Measurements from ENCODE around the gene MTA1. TPM values are rescaled to one million over a fixed set of nuclear protein-coding genes. Genes with fewer than 3 reads are reported as not detected.

MTA1 gene
- total and polyA plus RNA-seq, 11 donors, result 71.8 to 191 (median 109) TPM

GRCh38 chr14:105500726-105501101 lies 81.1 kb downstream of the MTA1 start:
- TF ChIP-seq CTCF (IDR thresholded peaks at IDR 0.05) (no peak), POLR2A (IDR thresholded peaks at IDR 0.05) (no peak)

GRCh38 chr14:105501504-105502291 lies 82.1 kb downstream of the MTA1 start:
- DNase-seq (no peak), ATAC-seq (no peak)
- intact Hi-C loops (cut with DNase I), result no loop called here
- H3K27me3 ChIP-seq, result no peaks in the 10 kb centered on the region
- H3K27ac ChIP-seq, result no peak overlapping the region
- H3K4me3 ChIP-seq, result no peak overlapping the region
- 87 to 89% (median 87%) methylated on average over 13 of the region's 13 CpGs for WGBS, 4 donors
- H3K4me1 ChIP-seq, result no peaks in the 10 kb centered on the region
- no peak for TF ChIP-seq CTCF (IDR thresholded peaks at IDR 0.05)
- TF ChIP-seq POLR2A (IDR thresholded peaks at IDR 0.05), result no peak
- H3K9me3 ChIP-seq, result no peaks in the 10 kb centered on the region
- H3K36me3 ChIP-seq, result peaks cover 0 to 5% (median 0%) of the 10 kb centered on the region in 9 donors

More at GRCh38 chr14:105500726-105501101, 81.1 kb downstream of the MTA1 start:
- Histone ChIP-seq H3K4me3 (no peak overlapping the region), H3K36me3 (peaks cover 0 to 5% (median 0%) of the 10 kb centered on the region in 9 donors), H3K27me3 (no peaks in the 10 kb centered on the region), H3K27ac (no peak overlapping the region), H3K4me1 (peaks cover 0 to 5% (median 0%) of the 10 kb centered on the region in 12 donors), H3K9me3 (no peaks in the 10 kb centered on the region)
- intact Hi-C loops (cut with DNase I), result no loop called here
- ATAC-seq (no peak), DNase-seq (no peak)
- 62 to 72% (median 69%) methylated on average over 10 of the region's 10 CpGs for WGBS, 4 donors

- H3K4me1 ChIP-seq, result no peaks in the 10 kb centered on the region
- TF ChIP-seq POLR2A (IDR thresholded peaks at IDR 0.05), result no peak
- no peak for TF ChIP-seq CTCF (IDR thresholded peaks at IDR 0.05)
- WGBS, 4 donors, result 81 to 85% (median 82%) methylated on average over 18 of the region's 18 CpGs
- intact Hi-C loops (cut with DNase I), result no loop called here
- no peak overlapping the region for H3K27ac ChIP-seq
- H3K36me3 ChIP-seq, result peaks cover 0 to 5% (median 0%) of the 10 kb centered on the region in 9 donors
- DNase-seq, result no peak
- ATAC-seq, result no peak
- H3K27me3 ChIP-seq, result peaks cover 0 to under 1% (median 0%) of the 10 kb centered on the region in 9 donors
- H3K4me3 ChIP-seq, result no peak overlapping the region
- no peaks in the 10 kb centered on the region for H3K9me3 ChIP-seq
These were observed 83.0 kb downstream of the MTA1 start for GRCh38 chr14:105502446-105503295.

- ATAC-seq (no peak), DNase-seq (no peak)
- H3K36me3 ChIP-seq, result peaks cover 0 to 5% (median 0%) of the 10 kb centered on the region in 9 donors
- no peaks in the 10 kb centered on the region for H3K4me1 ChIP-seq
- H3K27ac ChIP-seq, result no peak overlapping the region
- 84 to 96% (median 86%) methylated on average over 7 of the region's 7 CpGs for WGBS, 4 donors
- intact Hi-C loops (cut with DNase I), result no loop called here
- TF ChIP-seq CTCF (IDR thresholded peaks at IDR 0.05), result no peak
- no peak for TF ChIP-seq POLR2A (IDR thresholded peaks at IDR 0.05)
- no peaks in the 10 kb centered on the region for H3K9me3 ChIP-seq
- peaks cover 0 to 7% (median 0%) of the 10 kb centered on the region in 9 donors for H3K27me3 ChIP-seq
- H3K4me3 ChIP-seq, result no peak overlapping the region
These were observed 83.6 kb downstream of the MTA1 start for GRCh38 chr14:105503296-105503640.

Measured in heart left ventricle (tissue), 16 donors.